Upper lobe of left lung (tissue), 4 donors: Measurements from ENCODE around the gene LTBP1.

ENCODE experiments used
- CTCF ChIP-seq, 6 experiments: fragments of 450-650 bp in 4 of 6; fragments of 200-600 bp in 2 of 6; sonication (generic) in 2 of 6; IDR thresholded peaks; one replicate each; pipeline ENCODE4 v1.5.1; 2016 to 2019; ENCODE audit warnings: antibody characterized with exemption in 6 of 6
- EP300 ChIP-seq, 4 donors: sonication (generic); formaldehyde crosslinking; IDR thresholded peaks; one replicate each; pipeline ENCODE4 v1.5.1; 2017; ENCODE audit warnings: antibody characterized with exemption in 4 of 4, control low read depth in 2 of 4
- POLR2A ChIP-seq, 4 donors: fragments of 450-650 bp; IDR thresholded peaks; one replicate each; pipeline ENCODE4 v1.5.1; 2016 to 2017; ENCODE audit warnings: antibody characterized with exemption in 4 of 4, mild to moderate bottlenecking in 2 of 4

DNA sequence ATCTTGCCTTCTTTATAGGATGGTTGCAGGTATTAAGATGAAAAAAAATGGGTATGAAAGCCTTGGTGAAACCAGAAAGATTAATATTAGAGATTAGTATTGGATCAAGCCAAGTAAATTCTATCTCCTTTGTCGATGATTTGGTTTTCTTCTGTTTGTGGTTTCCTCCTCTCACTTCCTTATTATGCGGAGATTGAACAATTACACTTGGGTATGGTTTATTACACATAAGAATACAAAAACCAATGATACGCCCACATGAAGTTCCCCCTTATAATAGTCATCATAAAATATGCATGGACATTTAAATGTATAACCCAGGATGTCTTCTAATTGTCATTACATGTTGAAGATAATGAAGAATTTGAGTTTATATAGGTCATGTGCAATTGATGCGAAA lies 4.9 kb downstream of the LTBP1 start:
- TF ChIP-seq POLR2A (IDR thresholded peaks at IDR 0.05) (no peak), CTCF (IDR thresholded peaks at IDR 0.05) (no peak), EP300 (IDR thresholded peaks at IDR 0.05) (no peak)
